Subcutaneous abdominal adipose tissue (tissue), 5 donors: ENCODE results near the gene TMEM150C.

Experiments used
- H3K27ac ChIP-seq: one replicate; pipeline ENCODE4 v1.7.0; 2013; ENCODE audit warnings: low read depth, mild to moderate bottlenecking, inconsistent platforms, low read length, moderate library complexity
- H3K27me3 ChIP-seq, 5 donors: one replicate each; pipeline ENCODE4 v1.7.0; 2013; ENCODE audit warnings: low read length in 5 of 5, inconsistent platforms in 1 of 5; ENCODE audit not compliant: control insufficient read depth in 5 of 5, insufficient read depth in 4 of 5
- H3K36me3 ChIP-seq, 5 donors: one replicate each; pipeline ENCODE4 v1.7.0; 2013; ENCODE audit warnings: low read length in 5 of 5; ENCODE audit not compliant: control insufficient read depth in 5 of 5, insufficient read depth in 5 of 5
- H3K4me1 ChIP-seq, 5 donors: one replicate each; pipeline ENCODE4 v1.7.0; 2013; ENCODE audit warnings: low read length in 5 of 5, mild to moderate bottlenecking in 3 of 5, moderate library complexity in 1 of 5; ENCODE audit not compliant: control insufficient read depth in 5 of 5, insufficient read depth in 5 of 5
- H3K4me3 ChIP-seq, 5 donors: one replicate each; pipeline ENCODE4 v1.7.0; 2013; ENCODE audit warnings: low read length in 5 of 5, low read depth in 1 of 5
- H3K9ac ChIP-seq, 5 donors: one replicate each; pipeline ENCODE4 v1.7.0; 2013; ENCODE audit warnings: low read length in 5 of 5, mild to moderate bottlenecking in 4 of 5, moderate library complexity in 3 of 5
- H3K9me3 ChIP-seq, 5 donors: one replicate each; pipeline ENCODE4 v1.7.0; 2013; ENCODE audit warnings: low read length in 5 of 5; ENCODE audit not compliant: control insufficient read depth in 5 of 5
- donor health status: healthy.
- donor health status: healthy.
- donor health status: healthy.
- donor health status: healthy.
- donor health status: healthy.

TMEM150C gene

GRCh38 chr4:82500435-82501153 is 61.2 kb downstream of the TMEM150C start:
- Histone ChIP-seq H3K9me3 (no peaks in the 10 kb centered on the region), H3K36me3 (peaks cover 0 to 4% (median 0%) of the 10 kb centered on the region in 5 donors)

GRCh38 chr4:82499738-82500434 is 61.9 kb downstream of the TMEM150C start:
- no peak overlapping the region for H3K4me3 ChIP-seq
- H3K9me3 ChIP-seq: no peaks in the 10 kb centered on the region
- H3K4me1 ChIP-seq: no peaks in the 10 kb centered on the region
- no peak overlapping the region for H3K27ac ChIP-seq
- H3K9ac ChIP-seq: no peak overlapping the region
- H3K27me3 ChIP-seq: no peaks in the 10 kb centered on the region
- H3K36me3 ChIP-seq: peaks cover 0 to 4% (median under 1%) of the 10 kb centered on the region in 5 donors

More at GRCh38 chr4:82500435-82501153, 61.2 kb downstream of the TMEM150C start:
- H3K9ac ChIP-seq: no peak overlapping the region
- H3K27me3 ChIP-seq: no peaks in the 10 kb centered on the region
- H3K4me1 ChIP-seq: no peaks in the 10 kb centered on the region
- no peak overlapping the region for H3K4me3 ChIP-seq
- no peak overlapping the region for H3K27ac ChIP-seq

GRCh38 chr4:82496349-82496748 is 65.4 kb downstream of the TMEM150C start:
- no peaks in the 10 kb centered on the region for H3K27me3 ChIP-seq
- H3K27ac ChIP-seq: no peak overlapping the region
- no peaks in the 10 kb centered on the region for H3K9me3 ChIP-seq
- H3K9ac ChIP-seq: no peak overlapping the region
- no peak overlapping the region for H3K4me3 ChIP-seq
- H3K4me1 ChIP-seq: no peaks in the 10 kb centered on the region
- H3K36me3 ChIP-seq: peaks cover 0 to 4% (median 2%) of the 10 kb centered on the region in 5 donors

- Histone ChIP-seq H3K4me3 (no peak overlapping the region), H3K4me1 (no peaks in the 10 kb centered on the region)
Measured at GRCh38 chr4:82495666-82496065, 66.1 kb downstream of the TMEM150C start.

GRCh38 chr4:82493721-82494425 is 67.9 kb downstream of the TMEM150C start:
- H3K27me3 ChIP-seq: no peaks in the 10 kb centered on the region
- no peaks in the 10 kb centered on the region for H3K4me1 ChIP-seq
- H3K36me3 ChIP-seq: peaks cover 0 to 4% (median 0%) of the 10 kb centered on the region in 5 donors
- no peaks in the 10 kb centered on the region for H3K9me3 ChIP-seq
- no peak overlapping the region for H3K4me3 ChIP-seq
- no peak overlapping the region for H3K9ac ChIP-seq
- H3K27ac ChIP-seq: no peak overlapping the region

More at GRCh38 chr4:82495666-82496065, 66.1 kb downstream of the TMEM150C start:
- no peak overlapping the region for H3K27ac ChIP-seq
- H3K9me3 ChIP-seq: no peaks in the 10 kb centered on the region
- H3K36me3 ChIP-seq: peaks cover 0 to 4% (median under 1%) of the 10 kb centered on the region in 5 donors
- H3K27me3 ChIP-seq: no peaks in the 10 kb centered on the region
- no peak overlapping the region for H3K9ac ChIP-seq

- no peaks in the 10 kb centered on the region for H3K27me3 ChIP-seq
- no peaks in the 10 kb centered on the region for H3K9me3 ChIP-seq
- H3K4me1 ChIP-seq: no peaks in the 10 kb centered on the region
- H3K9ac ChIP-seq: no peak overlapping the region
- no peak overlapping the region for H3K4me3 ChIP-seq
- H3K36me3 ChIP-seq: peaks cover 0 to 4% (median 0%) of the 10 kb centered on the region in 5 donors
- no peak overlapping the region for H3K27ac ChIP-seq
Measured at GRCh38 chr4:82491251-82491960, 70.4 kb downstream of the TMEM150C start.

GRCh38 chr4:82489987-82490386 is 71.8 kb downstream of the TMEM150C start:
- H3K27me3 ChIP-seq: no peaks in the 10 kb centered on the region
- H3K27ac ChIP-seq: no peak overlapping the region
- H3K4me3 ChIP-seq: no peak overlapping the region
- H3K4me1 ChIP-seq: peaks cover 1 to 5% (median 3%) of the 10 kb centered on the region in 5 donors
- H3K9ac ChIP-seq: no peak overlapping the region
- no peaks in the 10 kb centered on the region for H3K9me3 ChIP-seq
- H3K36me3 ChIP-seq: peaks cover 0 to 2% (median 0%) of the 10 kb centered on the region in 5 donors

- Histone ChIP-seq H3K36me3 (no peaks in the 10 kb centered on the region), H3K9ac (no peak overlapping the region), H3K27ac (no peak overlapping the region), H3K4me1 (peaks cover 3 to 6% (median 4%) of the 10 kb centered on the region in 5 donors), H3K9me3 (no peaks in the 10 kb centered on the region), H3K27me3 (no peaks in the 10 kb centered on the region), H3K4me3 (no peak overlapping the region)
Measured at GRCh38 chr4:82489076-82489475, 72.7 kb downstream of the TMEM150C start.

GRCh38 chr4:82484996-82485783 is 76.6 kb downstream of the TMEM150C start:
- H3K27me3 ChIP-seq: no peaks in the 10 kb centered on the region
- no peak overlapping the region for H3K9ac ChIP-seq
- no peaks in the 10 kb centered on the region for H3K9me3 ChIP-seq
- H3K4me3 ChIP-seq: no peak overlapping the region
- peaks cover 3 to 6% (median 4%) of the 10 kb centered on the region in 5 donors for H3K4me1 ChIP-seq
- no peaks in the 10 kb centered on the region for H3K36me3 ChIP-seq
- H3K27ac ChIP-seq: no peak overlapping the region
